ENCODE measurements around the gene THAP7.
A peak's percentile ranks its signal among the peaks of the same experiment; 100 is the strongest.
"Not testable (repeated sequence)": the region's sequence is repeated elsewhere in the genome, so short reads cannot be mapped to it uniquely, and the experiment has no call there.

THAP7 gene

DNA sequence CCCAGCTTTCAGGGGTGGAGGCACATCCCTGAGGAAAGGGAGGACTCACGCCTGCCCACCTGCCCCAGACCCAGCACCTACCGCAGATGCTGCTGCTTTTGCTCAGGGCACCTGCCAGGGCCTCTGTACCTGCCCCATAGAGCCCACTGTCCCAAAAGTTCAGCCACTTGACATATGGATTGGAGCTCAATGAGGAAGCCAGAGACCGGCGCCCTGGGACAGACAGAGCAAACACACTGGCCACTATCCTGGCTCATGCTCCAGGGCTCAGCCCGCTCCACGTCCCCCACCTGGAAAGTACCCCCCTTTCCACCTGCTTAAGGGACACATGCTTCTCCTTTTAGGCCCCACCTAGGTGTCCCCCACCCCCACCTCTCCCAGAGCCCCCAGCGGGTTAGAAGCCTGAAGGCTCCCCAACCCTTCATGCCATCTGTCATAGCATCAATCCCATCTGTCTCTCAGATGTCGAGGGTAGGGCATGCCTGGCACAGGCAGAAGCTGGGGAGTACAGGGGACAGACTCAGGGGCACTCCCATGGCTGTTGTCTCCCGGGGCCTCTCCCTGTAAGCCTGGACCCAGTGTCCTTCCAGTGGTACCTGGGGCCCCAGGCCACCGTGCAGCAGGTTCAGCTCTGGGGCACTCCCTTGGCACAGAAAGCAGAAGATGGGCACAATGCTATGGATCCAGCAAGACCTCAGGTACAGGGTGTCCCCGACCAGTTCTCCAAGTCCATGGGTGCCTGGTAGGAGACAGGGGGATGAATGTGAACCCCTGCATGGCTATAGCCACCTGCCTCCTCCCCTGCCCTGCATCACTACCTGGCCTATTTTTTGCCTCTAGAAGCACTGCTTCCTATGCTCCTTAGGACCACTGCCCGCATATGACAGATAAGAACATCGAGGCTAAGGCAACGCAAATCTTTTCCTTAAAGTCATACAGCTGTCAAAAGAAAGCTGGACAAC lies 10.8 kb upstream of the THAP7 start:
- DNase-seq, result no peak

DNA sequence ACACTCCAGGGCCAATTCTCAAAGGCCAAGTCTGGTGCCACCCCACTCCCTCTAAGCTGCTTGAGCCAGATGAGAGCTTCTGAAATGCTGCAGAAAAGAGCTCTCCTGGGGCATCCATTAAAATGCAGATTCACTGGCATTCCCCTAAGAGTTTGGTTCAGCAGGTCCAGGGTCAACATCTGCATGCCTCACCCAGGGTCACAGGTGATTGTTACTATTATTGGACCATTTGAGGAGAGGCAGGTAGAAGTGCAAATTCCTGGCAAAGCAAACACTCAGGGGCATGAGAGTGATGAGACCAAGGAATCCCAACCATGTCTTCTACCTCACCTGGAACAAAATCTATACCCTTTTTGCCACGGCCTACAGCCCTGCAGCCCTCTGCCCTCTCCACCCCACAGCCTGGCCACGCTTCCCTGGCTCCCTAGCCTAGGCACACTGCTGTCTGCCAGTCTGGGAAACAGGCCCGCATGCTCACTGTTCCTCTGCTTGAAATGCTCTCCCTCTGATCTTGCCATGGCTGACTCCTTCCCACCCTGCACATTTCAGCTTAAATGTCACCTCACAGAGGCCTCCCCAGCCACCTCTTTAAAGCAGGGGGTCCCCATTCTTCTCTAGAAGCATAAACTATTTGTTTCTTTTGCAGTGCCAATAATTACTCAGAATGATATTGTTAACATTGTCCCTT lies 8.7 kb upstream of the THAP7 start:
- no peak for DNase-seq

DNA sequence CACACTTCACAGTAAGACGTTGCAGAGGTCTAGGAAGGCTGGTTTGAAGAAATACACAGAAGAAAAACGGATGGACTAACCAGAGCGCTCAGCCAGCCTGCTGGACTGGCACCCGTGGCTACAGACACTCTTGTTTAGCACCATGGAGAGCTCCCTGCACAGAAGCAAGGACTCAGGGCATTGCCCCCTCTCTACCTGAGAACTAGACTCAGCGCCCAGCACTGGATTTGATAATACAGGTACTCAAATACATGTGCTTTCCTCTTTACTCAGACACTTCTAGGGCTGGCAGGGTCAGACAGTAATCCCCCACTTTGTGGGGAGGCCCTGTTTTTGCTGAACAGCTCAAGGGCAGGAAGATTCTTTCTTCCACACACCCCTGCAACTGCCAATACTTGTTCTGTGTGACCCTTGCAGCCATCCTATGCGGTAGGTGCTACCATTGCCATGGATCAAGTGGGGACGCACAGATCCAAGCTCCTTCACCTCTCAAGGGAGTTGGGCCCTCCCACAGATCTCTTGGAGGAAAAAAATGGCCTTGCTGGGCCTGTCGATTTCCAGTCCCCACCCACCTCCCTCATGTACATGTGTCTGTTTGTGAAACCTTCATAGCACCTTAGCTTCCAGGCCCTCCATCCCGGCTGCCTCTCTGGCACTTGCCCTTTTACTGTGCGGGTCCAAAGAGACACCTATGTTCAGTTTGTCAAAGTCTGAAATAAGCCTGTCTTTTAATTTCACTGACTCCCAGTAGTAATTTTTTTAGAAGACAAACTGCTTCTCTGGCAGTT lies 7.9 kb upstream of the THAP7 start:
- peak; percentile 16 for DNase-seq

DNA sequence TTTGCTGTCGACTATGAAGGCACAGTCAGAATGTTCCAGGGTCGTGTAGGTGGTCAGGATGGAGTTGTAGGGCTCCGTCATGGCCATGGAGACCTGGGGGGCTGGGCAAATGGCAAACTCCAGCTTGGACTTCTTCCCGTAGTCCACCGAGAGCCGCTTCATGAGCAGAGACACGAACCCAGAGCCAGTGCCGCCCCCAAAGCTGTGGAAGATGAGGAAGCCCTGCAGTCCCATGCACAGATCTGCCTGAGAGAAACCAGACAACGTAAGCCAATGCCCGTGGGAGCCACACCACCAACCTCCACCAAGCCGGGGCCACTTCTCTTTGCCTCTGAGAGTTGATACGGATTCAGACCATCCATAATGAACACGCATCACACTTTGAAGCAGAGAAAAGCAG lies 7.3 kb upstream of the THAP7 start:
- not testable (repeated sequence) for DNase-seq

DNA sequence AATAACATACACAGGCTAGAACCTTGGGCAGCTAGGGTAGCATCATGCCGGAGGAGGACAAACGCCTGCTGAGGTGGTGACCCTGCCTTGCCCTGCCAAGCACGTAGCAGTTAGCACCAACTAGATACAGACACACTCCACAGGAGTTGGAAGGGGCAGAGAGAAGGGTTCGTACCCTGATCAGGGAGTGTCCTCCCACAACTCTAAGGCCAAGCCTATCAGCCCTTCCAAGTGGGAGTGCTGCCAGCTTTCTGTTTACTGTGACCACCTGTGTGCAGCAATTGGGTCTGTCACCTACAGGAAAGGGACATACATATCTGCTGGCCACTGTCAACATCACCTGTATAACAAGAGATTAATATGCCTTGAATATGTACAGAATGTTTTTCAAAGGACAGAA lies 1.9 kb upstream of the THAP7 start:
- DNase-seq, result no peak

DNA sequence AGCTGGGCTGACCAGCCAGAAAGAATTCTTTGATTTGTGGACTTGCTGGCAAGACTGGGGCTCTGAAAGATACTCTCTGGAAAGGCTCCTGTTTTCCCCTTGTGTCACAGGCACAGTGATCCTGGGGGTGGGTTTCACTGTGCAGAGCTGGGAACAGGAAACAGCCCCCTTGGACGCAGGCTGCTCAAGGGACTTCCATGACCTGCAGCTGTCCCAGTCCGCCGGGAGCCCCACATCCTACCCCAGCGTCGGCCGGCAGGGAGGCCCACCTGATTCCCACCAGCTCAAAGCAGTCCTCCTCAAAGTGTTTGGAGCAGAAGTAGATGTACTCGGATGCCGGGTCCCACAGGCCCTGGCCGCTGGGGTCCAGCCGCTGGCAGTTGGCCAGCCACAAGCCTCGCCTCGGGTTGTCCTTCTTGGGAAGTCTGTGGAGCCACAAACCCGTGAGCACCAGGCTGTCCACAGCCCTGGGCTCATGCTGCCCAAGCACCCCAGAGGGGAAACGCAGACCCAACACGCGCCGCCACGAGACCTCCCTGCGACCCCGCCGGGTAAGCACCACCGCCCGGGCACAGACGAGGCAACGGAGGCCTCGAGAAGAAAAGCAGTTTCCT lies 824 bp downstream of the THAP7 start:
- DNase-seq, result no peak

DNA sequence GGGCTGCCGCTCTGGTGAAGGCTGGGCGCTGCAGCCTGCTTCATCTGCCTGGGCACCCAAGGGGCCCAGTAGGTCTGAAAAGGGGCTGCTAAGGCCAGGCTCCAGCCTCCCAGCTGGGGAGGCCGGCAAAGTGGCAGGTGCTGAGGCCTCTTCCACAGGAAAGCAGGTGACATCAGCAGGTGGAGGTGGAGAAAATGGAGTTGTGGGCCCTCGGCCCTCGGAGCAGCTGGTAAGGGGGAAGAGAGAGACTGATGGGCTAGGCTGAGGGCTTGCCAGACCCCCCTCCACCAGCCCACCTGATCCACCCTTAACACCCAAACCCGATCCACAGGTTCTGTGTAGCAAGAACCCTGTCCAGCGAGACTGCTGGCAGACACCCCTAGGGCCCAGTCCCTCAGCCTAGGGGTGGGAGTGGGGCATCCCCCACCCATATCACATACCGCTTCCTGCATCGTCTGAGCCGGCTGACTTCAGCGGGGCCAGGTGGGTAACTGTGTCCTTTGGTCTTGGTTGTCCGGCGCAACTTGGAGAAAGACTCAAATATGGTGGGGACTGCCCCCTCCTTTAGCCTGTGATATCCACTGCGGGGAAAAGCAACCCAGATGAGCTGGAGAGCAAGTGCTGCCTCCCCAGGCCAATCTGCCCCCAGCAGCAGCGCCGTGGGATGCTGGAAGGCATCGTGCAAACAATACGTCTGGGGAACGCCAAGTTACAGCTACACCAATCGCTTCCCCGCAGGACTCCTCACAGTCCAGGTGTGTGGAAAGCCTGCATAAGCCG lies 1.5 kb downstream of the THAP7 start:
- DNase-seq, result no peak

DNA sequence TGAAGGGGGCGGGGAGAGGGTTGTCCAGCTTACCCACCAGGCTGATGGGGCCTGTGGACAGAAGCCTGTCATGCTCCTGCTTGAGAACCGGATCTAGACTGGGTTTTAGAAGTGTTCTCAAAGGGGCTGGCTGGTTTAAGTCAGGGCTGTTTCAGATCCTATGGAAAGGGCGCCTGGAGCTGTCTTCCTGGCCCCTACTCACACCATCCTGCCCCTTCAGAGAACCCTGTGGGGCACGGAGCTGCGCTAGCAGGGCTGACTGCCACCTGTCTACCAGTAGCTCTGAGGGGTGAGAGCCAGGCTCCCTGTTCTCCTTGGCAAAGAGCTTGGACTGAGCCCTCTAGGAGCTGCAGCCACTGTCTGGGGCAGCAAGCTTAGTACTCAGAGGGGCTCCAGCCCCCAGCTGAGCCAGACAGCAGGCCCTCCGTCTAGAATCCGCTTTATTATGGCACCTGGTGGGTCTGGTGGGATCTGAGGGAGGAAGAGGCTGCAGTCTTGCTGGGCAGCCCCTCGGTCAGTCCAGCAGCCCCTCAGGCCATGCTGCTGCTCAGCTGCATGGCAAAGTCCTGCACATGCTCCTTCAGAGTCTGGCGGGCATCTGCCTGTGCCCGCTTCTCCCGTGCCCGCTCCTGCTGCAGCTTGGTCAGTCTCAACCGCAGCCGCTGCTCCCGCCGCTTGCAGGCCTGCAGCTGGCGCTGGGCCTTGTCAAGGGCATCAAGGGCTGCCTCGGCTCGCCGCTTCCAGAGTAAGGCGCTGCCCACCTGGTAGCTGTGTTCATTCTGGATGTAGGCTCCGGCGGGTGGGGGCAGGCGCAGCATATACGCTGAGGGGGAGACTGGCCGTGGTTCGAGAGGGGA lies 2.3 kb downstream of the THAP7 start:
- DNase-seq, result no peak

DNA sequence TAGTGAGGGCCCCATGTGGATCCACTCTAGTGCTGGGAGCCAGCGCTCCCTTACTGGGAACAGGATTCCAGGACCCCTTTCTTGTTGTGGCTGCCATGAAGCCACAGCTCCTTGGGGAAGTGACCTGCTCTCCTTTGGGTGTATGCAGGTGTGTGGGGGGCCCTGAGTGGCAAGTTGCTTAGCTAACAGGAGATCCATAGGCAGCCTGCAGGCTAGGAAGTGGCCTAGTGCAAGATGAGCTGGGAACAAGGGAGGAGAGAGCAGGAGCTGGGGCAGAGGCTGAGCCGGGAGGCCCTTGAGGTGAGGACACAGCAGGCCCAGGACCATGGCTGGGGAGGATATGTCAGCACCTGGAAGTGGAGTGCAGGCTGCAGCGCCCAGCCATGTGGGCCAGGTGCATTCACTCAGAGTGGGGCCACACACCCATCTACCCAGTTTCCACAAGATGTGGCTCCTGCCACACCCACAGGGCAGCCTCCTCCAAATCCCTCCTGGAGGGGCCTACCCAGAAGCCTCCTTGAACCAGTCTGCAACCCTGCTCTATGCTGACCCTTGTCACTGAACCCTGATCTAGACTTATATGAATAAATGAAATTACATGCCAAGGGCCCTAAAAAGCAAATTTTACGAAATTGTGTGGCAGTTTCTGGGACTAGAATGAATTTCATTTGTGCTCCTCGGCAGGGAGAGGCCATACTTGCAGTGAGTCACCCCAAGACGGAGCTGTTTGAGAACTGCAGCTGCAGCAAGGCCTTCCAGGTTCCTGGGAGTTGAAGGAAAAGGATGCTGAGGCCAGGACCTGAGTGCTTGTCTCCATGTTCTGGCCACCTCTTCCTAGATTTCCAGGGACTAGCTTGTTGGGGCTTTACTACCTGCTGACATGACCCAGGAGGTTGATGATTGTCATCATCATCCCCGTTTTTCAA lies 3.2 kb downstream of the THAP7 start:
- DNase-seq, result no peak

DNA sequence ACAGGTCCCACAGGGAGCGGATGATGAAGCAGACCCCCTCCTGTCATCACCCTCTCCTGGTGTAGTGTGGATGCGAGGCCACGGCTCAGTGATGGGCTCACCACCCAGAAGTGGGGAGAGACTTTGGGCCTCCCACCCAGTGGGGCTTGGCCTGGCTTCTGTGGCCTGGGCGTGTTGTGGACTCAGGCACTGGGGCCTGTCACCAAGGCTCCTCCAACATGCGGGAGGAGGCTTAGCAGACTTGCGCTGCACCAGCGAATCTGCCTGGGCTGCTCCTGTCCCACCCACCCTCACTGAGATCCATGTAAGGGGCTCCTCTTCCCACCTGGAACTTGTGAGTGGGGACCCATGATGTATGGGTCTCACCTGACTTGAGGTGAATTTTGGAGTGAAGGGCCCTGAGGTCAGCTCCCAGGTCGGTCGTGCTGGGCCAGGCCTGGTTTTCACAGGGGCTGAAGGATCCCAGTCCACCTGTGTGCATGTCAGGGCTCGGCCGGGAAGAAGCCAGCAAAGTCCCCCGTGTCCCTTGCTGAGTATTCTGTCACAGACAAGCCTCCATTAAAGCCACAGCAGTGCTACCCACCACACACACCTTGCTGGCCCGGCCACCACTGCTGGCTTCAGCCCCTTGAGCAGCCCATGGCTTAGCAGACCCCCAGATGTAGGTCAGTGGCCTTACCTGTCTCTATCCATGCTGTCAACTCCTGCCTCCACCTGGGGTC lies 4.2 kb downstream of the THAP7 start:
- DNase-seq, result no peak

DNA sequence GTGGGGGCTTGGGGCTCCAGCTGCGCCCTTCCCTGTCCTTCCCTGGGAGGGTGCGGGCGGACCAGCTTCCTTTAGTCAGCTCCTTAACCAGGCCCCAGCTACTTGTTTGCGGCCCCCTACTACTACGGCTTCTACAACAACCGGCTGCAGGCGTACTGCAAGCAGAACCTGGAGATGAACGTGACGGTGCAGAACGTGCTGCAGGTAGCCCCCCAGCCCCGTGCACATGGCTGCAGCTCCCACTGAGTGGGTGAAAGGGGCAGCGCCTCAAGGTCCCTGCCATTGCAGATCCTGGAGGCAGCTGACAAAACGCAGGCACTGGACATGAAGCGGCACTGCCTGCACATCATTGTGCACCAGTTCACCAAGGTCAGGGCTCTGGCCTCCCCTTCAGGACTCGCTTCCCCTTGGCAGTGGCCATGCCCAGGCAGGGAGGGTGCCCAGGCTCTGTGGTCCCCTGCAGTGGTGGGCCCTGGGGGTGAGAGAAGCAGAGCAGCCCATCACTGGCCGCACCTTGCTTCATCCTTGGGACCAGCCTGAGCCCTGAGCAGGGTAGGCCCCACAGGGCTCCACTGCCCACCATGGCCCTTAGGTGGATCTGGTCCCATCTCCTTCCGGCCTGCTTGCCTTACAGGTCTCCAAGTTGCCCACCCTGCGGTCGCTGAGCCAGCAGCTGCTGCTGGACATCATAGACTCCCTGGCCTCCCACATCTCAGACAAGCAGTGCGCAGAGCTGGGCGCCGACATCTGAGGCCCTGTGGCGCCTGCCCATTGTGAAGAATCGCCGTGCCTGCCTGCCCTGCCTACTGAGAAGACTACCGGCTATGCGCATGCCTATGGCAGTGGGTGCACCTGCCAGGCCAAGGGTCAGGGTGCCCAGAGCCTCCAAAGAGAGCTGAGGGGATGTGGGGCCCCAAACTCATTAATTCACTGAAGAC lies 5.1 kb downstream of the THAP7 start:
- no peak for DNase-seq

DNA sequence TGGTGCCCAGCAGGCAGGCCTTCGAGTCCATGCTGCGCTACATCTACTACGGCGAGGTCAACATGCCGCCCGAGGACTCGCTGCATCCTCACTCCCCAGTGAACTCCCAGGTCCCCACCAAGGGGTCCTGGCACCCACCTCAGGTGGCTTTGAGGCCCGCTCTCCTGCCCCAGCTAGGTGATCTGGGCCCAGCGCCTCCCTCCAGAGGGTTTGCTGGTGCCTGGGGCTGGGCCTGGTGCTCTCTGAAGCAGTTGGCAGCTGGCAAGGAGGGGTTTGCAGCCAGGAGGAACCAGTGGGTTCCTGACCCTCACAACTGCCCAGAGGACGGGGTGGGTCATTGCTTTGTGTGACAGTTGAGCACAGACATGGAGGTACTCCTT lies 5.9 kb downstream of the THAP7 start:
- DNase-seq, result no peak

DNA sequence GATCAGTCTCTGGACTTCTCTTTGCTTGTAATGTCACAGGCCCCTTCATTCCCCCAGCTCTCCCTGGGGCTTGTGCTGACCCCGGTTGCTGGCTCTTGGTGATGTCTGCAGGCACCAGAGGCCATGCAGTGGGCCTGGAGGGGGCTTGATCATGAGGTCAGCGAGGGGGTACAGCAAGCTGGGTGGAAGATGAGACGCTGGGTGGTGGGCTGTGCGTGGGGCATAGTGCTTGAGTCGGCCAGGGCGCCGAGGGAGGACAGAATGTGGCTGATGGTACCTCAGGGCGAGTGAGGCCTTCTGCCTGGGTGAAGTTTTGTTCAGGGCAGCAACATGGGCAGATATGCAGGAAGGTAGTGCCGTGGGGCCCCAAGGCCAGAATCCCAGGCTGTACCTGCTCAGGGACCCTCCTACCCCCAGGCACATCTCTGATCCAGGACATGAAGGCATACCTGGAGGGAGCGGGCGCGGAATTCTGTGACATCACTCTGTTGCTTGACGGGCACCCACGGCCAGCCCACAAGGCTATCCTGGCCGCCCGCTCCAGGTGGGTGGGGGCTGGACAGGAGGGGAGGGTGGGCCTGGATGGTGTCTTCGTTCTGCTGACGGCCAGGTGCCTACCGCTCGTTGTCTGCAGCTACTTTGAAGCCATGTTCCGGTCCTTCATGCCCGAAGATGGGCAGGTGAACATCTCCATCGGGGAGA lies 6.4 kb downstream of the THAP7 start:
- DNase-seq, result no peak

DNA sequence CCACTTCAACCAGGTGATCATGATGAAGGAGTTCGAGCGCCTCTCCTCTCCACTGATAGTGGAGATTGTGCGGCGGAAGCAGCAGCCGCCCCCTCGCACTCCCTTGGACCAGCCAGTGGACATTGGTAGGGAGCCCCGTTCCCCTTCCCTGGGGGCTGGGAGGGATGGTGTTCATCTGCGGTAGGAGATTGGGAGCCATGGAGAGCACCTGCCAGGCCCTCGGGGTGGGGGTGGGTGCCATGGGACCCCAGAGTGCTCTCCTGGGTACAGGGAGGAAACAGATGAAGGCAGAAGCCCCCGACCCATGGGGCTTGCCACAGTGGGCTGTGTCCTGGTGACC lies 7.0 kb downstream of the THAP7 start:
- no peak for DNase-seq

DNA sequence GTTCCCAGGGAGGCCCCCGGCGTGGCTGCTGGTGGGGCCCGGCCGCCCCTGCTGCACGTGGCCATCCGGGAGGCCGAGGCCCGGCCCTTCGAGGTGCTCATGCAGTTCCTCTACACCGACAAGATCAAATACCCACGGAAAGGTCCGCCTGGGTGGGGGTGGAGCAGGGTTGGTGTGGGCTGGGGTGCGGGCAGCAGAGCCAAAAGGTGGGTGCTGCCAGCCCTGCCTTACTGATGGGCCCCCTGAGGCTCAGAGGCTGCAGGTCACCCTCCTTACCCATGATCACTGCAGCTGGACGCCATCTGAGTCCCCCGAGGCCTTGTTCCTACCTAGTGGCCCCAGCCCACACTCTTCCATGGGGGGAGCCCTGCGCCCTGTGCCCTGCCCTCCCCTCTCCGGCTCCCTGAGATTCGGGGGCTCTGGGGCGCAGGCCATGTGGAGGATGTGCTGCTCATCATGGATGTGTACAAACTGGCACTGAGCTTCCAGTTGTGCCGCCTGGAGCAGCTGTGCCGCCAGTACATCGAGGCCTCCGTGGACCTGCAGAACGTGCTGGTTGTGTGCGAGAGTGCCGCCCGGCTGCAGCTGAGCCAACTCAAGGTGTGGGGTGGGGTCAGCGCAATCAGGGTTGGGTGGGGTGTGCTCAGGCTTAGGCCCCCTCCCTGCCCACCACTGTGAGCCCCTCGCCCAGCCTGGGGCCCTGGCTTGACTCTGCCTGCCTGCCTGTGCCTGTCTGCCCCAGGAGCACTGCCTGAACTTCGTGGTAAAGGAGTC lies 7.6 kb downstream of the THAP7 start:
- no peak for DNase-seq

DNA sequence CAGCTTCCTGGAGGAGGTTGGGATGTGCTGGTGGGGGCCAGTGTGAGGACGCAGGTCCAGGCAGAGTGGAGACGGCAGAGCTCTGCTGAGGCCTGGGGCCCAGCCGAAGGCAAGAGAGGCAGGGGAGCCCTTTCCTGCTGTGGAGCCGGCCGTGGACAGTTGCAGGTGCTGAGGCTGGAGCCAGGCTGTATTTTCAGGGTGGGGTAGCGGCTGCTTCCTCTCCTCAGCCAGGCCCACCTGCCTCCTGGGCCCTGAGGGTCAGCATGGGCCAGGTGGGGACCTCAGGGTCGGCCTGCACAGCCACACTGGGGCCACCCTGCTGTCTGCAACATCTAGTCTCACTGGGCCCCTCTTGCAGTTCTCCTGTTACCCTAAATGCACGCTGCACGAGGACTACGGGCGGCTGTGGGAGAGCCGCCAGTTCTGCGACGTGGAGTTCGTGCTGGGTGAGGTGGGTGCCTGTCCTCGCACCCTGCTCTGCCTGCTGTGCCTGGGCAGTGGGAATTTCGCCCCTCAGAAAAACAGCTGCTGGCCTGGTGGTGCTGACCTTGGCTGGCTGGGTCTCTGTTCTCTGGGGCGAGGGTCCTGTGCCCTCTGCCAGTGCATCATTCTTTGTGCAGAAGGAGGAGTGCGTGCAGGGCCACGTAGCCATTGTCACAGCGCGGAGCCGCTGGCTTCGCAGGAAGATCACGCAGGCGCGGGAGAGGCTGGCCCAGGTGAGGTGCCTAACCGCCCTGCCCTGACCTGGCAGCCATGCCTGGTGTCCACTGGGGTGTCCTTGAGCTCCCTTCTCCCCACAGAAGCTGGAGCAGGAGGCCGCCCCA lies 8.4 kb downstream of the THAP7 start:
- DNase-seq, result no peak
